Transverse colon (tissue), 4 donors: ENCODE measurements around the gene NFIC. TPM values are rescaled to one million over a fixed set of nuclear protein-coding genes. Genes with fewer than 3 reads are reported as not detected.
A peak's percentile ranks its signal among the peaks of the same experiment; 100 is the strongest.

ENCODE experiments used
- DNase-seq: peaks from one replicate; pipeline ENCODE4 v3.0.0-alpha.2; 2019
- H3K27ac ChIP-seq, 4 donors: fragments of 200-600 bp; sonication (generic); 2 replicates each; pipeline ENCODE4 v1.5.1; 2016 to 2018; ENCODE audit warnings: inconsistent platforms in 4 of 4
- H3K27me3 ChIP-seq: fragments of 200-600 bp; sonication (generic); 2 replicates; pipeline ENCODE4 v1.5.1; 2017; ENCODE audit warnings: inconsistent platforms
- H3K36me3 ChIP-seq, 4 donors: fragments of 200-600 bp; sonication (generic); 2 replicates each; pipeline ENCODE4 v1.5.1; 2017 to 2019; ENCODE audit warnings: inconsistent platforms in 4 of 4
- H3K4me1 ChIP-seq, 4 donors: fragments of 200-600 bp; sonication (generic); 2 replicates each; pipeline ENCODE4 v1.5.1; 2017 to 2020; ENCODE audit warnings: inconsistent platforms in 4 of 4
- H3K4me3 ChIP-seq, 4 donors: fragments of 200-600 bp; sonication (generic); 1 replicate in 1 of 4; 2 replicates in 3 of 4; pipeline versions ENCODE4 v1.5.1 to v1.6.1; 2017 to 2019; ENCODE audit warnings: inconsistent platforms in 4 of 4
- H3K9me3 ChIP-seq, 2 donors: fragments of 200-600 bp; sonication (generic); 2 replicates each; pipeline ENCODE4 v1.5.1; 2017 to 2019; ENCODE audit warnings: inconsistent platforms in 2 of 2
- EP300 ChIP-seq: sonication (generic); formaldehyde crosslinking; IDR thresholded peaks from one replicate; pipeline ENCODE4 v1.6.1; 2017; ENCODE audit warnings: antibody characterized with exemption, low read depth
- POLR2A ChIP-seq: fragments of 450-650 bp; IDR thresholded peaks from one replicate; pipeline ENCODE4 v1.6.1; 2016; ENCODE audit warnings: antibody characterized with exemption, mild to moderate bottlenecking, moderate library complexity
- POLR2AphosphoS5 ChIP-seq, 3 donors: sonication (generic); formaldehyde crosslinking; IDR thresholded peaks; one replicate each; pipeline ENCODE4 v1.6.1; 2016; ENCODE audit warnings: antibody characterized with exemption in 3 of 3
- WGBS, 2 donors: methylation state at CpG; one replicate each; pipeline ENCODE4 v1.1.5; 2018; ENCODE audit warnings: low coverage in 1 of 2; 5-methylcytosine and 5-hydroxymethylcytosine counted together
- in situ Hi-C, 4 donors: fragments of 200-750 bp; cut with MboI; loops; one replicate each; pipeline versions ENCODE4 v1.15.0 to v1.15.1; 2017; ENCODE audit warnings: low sequenced_read_pairs in 3 of 4, low pct_ligation_motif_present in 1 of 4, low pct_unique_long_range_greater_than_20kb in 1 of 4
- intact Hi-C: fragments of 100-400 bp; cut with DNase I; formaldehyde crosslinking; loops from one replicate; pipeline ENCODE4 v1.15.1; 2023; ENCODE audit warnings: low total_unique reads
- total RNA-seq, 4 donors: library from RNA; depleted of rRNA; stranded (reverse); fragments of >200 nt; gene quantifications; one replicate each; pipeline ENCODE4 v1.1.0, GENCODE V29; 2016
- TF ChIP-seq, protein P1 (sequence below), 5 experiments: fragments of 200-600 bp in 3 of 5; fragments of 450-650 bp in 2 of 5; sonication (generic) in 3 of 5; IDR thresholded peaks; 1 replicate in 2 of 5; 2 replicates in 3 of 5; pipeline ENCODE4 v1.5.1; 2016 to 2017; ENCODE audit warnings: antibody characterized with exemption in 5 of 5, inconsistent platforms in 3 of 5, mild to moderate bottlenecking in 2 of 5, moderate library complexity in 1 of 5

Gene NFIC
- total RNA-seq, 4 donors from 2014 or later = 39.9 to 145 (median 68.1) TPM

DNA sequence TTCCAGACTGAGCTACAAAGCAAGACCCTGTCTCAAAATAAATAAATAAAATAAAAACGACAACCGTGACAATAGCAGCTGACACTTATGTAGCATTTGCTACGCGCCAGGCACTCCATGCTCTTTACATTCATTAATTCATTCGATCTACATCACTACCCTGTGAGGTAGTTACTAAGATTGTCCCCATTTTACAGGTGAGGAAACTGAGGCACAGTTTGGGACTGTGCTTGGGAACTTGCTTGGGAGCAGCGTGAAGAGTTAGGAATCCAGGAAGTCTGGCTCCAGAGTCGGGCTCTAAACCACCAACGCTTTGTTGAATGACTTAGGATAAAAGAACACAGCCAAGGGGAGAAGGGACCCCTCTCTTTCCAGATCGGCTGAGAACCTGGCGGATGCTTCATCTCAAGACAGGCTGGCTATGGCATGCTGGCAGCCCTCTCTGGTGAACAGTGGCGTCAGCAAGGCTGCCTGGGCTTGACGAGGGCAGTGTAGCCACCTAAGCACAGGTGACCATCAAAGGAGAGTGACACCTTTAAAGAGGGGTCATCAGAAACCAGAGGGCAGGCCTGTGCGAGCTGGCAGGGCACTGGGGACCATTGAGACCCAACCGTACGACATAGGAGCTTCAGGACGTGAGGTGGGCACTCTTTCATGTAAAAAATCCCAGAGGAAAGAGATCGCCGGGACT is 133.5 kb downstream of the NFIC start:
- Histone ChIP-seq H3K27me3 (no peaks in the 10 kb centered on the region), H3K9me3 (no peaks in the 10 kb centered on the region), H3K4me3 (peak overlapping the region; percentile 73 to 96 (median 94)), H3K36me3 (peaks cover 0 to 10% (median 2%) of the 10 kb centered on the region in 4 donors), H3K4me1 (peaks cover 0 to 20% (median 10%) of the 10 kb centered on the region in 4 donors), H3K27ac (peak overlapping the region; percentile 85 to 92 (median 88))
- intact Hi-C loops (no loop called here), in situ Hi-C loops (no loop called here)
- no peak for DNase-seq
- WGBS, 2 donors = 24 to 36% methylated on average over 4 to 18 of the region's 18 CpGs
- TF ChIP-seq EP300 = no peak
- TF ChIP-seq POLR2A = no peak
- no peak for TF ChIP-seq POLR2AphosphoS5 (IDR thresholded peaks at IDR 0.05)
- TF ChIP-seq, protein P1, sequence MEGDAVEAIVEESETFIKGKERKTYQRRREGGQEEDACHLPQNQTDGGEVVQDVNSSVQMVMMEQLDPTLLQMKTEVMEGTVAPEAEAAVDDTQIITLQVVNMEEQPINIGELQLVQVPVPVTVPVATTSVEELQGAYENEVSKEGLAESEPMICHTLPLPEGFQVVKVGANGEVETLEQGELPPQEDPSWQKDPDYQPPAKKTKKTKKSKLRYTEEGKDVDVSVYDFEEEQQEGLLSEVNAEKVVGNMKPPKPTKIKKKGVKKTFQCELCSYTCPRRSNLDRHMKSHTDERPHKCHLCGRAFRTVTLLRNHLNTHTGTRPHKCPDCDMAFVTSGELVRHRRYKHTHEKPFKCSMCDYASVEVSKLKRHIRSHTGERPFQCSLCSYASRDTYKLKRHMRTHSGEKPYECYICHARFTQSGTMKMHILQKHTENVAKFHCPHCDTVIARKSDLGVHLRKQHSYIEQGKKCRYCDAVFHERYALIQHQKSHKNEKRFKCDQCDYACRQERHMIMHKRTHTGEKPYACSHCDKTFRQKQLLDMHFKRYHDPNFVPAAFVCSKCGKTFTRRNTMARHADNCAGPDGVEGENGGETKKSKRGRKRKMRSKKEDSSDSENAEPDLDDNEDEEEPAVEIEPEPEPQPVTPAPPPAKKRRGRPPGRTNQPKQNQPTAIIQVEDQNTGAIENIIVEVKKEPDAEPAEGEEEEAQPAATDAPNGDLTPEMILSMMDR (IDR thresholded peaks at IDR 0.05) = no peak

DNA sequence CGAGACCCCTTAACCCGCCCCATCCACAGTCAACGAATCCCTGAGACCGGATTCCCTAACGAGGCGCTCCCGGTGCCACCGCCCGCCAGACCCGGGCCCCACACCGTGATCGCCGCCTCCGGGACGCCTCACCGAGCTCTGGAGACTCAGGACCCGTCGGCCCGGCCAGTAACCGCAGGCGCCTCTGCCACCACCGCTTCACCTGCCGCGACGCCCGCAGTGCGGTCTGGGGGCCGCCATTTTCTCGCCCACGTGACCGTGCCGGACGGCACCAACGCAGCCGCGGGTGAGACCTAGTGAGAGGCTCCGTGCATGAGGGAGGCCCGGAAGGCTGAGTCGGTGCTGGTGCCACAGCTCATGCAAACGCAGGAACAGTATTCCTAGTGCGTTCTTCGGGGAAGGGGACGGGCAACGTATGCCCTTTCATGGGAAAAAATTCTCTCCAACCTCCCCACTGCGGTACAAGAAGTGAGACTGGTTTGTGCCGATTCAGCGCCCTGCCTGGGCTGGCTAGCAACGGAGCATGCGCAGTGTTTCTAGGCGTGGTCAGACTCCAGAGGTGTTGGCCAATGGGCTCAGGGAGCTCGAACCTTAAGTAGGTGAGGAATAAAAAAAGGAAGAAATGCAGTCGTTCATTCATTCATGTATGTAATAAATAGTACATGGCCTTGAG is 134.2 kb downstream of the NFIC start, which contains the start of gene DOHH:
TSS of gene DOHH (minus strand) at position 246 of the 673 bp plus-strand sequence. CDS start 3,860 bp downstream, outside the sequence.
- intact Hi-C loops = no loop called here
- Histone ChIP-seq H3K4me1 (peaks cover 5 to 25% (median 14%) of the 10 kb centered on the region in 4 donors), H3K4me3 (peak within 1 kb of the TSS; percentile 73 to 96 (median 94)), H3K27ac (peak within 1 kb of the TSS; percentile 85 to 92 (median 88)), H3K36me3 (peaks cover 0 to 4% (median 0%) of the 10 kb centered on the region in 4 donors), H3K27me3 (no peaks in the 10 kb centered on the region), H3K9me3 (no peaks in the 10 kb centered on the region)
- TF ChIP-seq EP300 = no peak
- peak; percentile 55 to 76 (median 63) for TF ChIP-seq POLR2AphosphoS5 (IDR thresholded peaks at IDR 0.05)
- peak; percentile 58 for TF ChIP-seq POLR2A
- TF ChIP-seq, protein P1 (IDR thresholded peaks at IDR 0.05) = no peak
- DNase-seq = peak; percentile 97
- in situ Hi-C loops = no loop called here
- WGBS, 2 donors = 0% methylated on average over 5 to 37 of the region's 52 CpGs

DNA sequence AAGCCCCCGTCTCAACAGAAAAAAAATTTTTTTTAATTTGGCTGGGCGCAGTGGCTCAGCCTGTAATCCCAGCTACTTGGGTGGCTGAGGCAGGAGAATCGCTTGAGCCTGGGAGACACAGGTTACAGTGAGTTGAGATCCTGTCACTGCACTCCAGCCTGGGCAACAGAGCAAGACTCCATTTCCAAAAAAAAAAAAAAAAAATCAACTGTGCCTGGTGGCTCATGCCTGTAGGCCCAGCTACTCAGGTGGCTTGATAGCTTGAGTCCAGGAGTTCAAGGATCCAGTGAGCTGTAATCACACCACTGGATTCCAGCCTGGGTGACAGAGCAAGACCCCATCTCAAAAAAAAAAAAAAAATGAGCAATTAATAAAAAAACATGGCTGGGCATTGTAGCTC is 135.4 kb downstream of the NFIC start:
- Histone ChIP-seq H3K9me3 (no peaks in the 10 kb centered on the region), H3K27me3 (no peaks in the 10 kb centered on the region), H3K4me1 (peaks cover 5 to 25% (median 15%) of the 10 kb centered on the region in 4 donors), H3K27ac (no peak overlapping the region), H3K36me3 (no peaks in the 10 kb centered on the region), H3K4me3 (no peak overlapping the region)
- intact Hi-C loops = no loop called here
- no peak for DNase-seq
- in situ Hi-C loops = no loop called here
- WGBS, 2 donors = 93% methylated on average over 3 of the region's 3 CpGs; no CpG with 5 or more reads in 1 of the 2 donors
- TF ChIP-seq, protein P1 (IDR thresholded peaks at IDR 0.05) = no peak
- no peak for TF ChIP-seq POLR2A
- no peak for TF ChIP-seq EP300
- TF ChIP-seq POLR2AphosphoS5 (IDR thresholded peaks at IDR 0.05) = no peak

DNA sequence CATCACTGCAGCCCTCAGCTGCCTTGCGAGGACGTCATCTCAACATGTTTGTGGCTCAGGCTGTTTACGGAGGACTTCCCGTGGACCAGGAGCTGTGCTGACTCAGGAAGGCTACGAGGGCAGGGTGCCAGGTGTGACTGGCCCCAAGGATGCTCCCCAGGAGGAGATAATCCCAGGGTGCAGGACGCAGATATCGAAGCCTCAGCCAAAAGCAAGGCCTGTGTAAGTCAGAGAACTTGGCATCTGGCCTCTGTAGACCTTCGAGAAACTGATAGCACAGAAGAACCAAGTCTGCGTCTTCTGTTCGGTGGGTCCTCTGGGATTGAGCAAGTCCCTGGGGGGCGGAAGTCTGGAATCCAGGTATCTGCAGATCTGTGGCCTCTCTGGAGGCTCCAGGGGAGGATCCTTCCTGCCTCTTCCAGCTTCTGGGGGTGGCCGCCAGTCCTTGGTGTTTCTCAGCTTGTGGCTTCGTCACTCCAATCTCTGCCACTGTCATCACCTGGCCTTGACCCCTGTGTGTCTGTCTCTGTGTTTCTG is 136.7 kb downstream of the NFIC start:
- no peaks in the 10 kb centered on the region for H3K36me3 ChIP-seq
- intact Hi-C loops = no loop called here
- in situ Hi-C loops = no loop called here
- no peaks in the 10 kb centered on the region for H3K9me3 ChIP-seq
- no peaks in the 10 kb centered on the region for H3K27me3 ChIP-seq
- no peak for TF ChIP-seq POLR2AphosphoS5 (IDR thresholded peaks at IDR 0.05)
- TF ChIP-seq, protein P1 (IDR thresholded peaks at IDR 0.05) = no peak
- TF ChIP-seq POLR2A = no peak
- no peak for TF ChIP-seq EP300
- 84% methylated on average over 13 of the region's 13 CpGs; no CpG with 5 or more reads in 1 of the 2 donors for whole genome bisulfite sequencing, 2 donors
- H3K4me1 ChIP-seq = peaks cover 5 to 34% (median 25%) of the 10 kb centered on the region in 4 donors
- H3K27ac ChIP-seq = no peak overlapping the region
- no peak for DNase-seq
- H3K4me3 ChIP-seq = no peak overlapping the region
